CD4-positive, alpha-beta T cell (primary cell): ENCODE results near the gene CDC40. TPM values are rescaled to one million over a fixed set of nuclear protein-coding genes. Genes with fewer than 3 reads are reported as not detected.

ENCODE experiments used
- ATAC-seq: fragments of 200-7000 bp; cut with Tn5 transposase; one replicate; pipeline ENCODE4 v1.10.0; 2022; ENCODE audit warnings: mild to moderate bottlenecking; ENCODE audit not compliant: poor library complexity
- CTCF ChIA-PET: fragments of 350-600 bp; sonication (Branson Sonifier 250); formaldehyde crosslinking; loops from one replicate; lab custom pipeline; 2021; ENCODE audit warnings: antibody characterized with exemption, inconsistent platforms; lab: Charles Lee
- POLR2A ChIA-PET: fragments of 350-600 bp; sonication (Branson Sonifier 250); formaldehyde crosslinking; loops from one replicate; lab custom pipeline; 2021; ENCODE audit warnings: antibody characterized with exemption, inconsistent platforms; lab: Charles Lee
- DNase-seq, 14 experiments: peaks; one replicate each; pipeline ENCODE4 v3.0.0-alpha.2; 2013 to 2020; ENCODE audit warnings: mixed read lengths in 2 of 14
- H3K27ac ChIP-seq, 2 donors: one replicate each; pipeline versions ENCODE4 v1.5.1 to v1.7.0; 2013; ENCODE audit warnings: low read length in 2 of 2, low read depth in 1 of 2, mild to moderate bottlenecking in 1 of 2
- H3K27me3 ChIP-seq, 2 experiments: 1 replicate in 1 of 2; 2 replicates in 1 of 2; pipeline versions ENCODE4 v1.6.1 to v1.7.0; 2013; ENCODE audit warnings: low read length in 2 of 2, control low read depth in 1 of 2, mild to moderate bottlenecking in 1 of 2, moderate library complexity in 1 of 2; ENCODE audit not compliant: insufficient read depth in 2 of 2, control insufficient read depth in 1 of 2
- H3K36me3 ChIP-seq: one replicate; pipeline ENCODE4 v1.6.1; 2013; ENCODE audit warnings: low read length, control low read depth; ENCODE audit not compliant: insufficient read depth
- H3K4me1 ChIP-seq: one replicate; pipeline ENCODE4 v1.6.1; 2013; ENCODE audit warnings: low read length, control low read depth; ENCODE audit not compliant: insufficient read depth
- H3K4me3 ChIP-seq: one replicate; pipeline ENCODE4 v1.5.1; 2013; ENCODE audit warnings: mild to moderate bottlenecking, low read length, moderate library complexity
- H3K9me3 ChIP-seq, 2 experiments: 1 replicate in 1 of 2; 2 replicates in 1 of 2; pipeline versions ENCODE4 v1.6.1 to v1.7.0; 2013; ENCODE audit warnings: low read length in 2 of 2, mild to moderate bottlenecking in 2 of 2, control low read depth in 1 of 2, moderate library complexity in 1 of 2; ENCODE audit not compliant: control insufficient read depth in 1 of 2, insufficient read depth in 1 of 2
- H3K27ac Mint-ChIP-seq: one replicate; pipeline ENCODE4 v1.8.0; 2020; ENCODE audit warnings: mixed read lengths
- H3K27me3 Mint-ChIP-seq: one replicate; pipeline ENCODE4 v1.8.0; 2021; ENCODE audit warnings: mixed read lengths
- H3K36me3 Mint-ChIP-seq: one replicate; pipeline ENCODE4 v1.8.0; 2021; ENCODE audit warnings: low read depth, mixed read lengths
- H3K4me1 Mint-ChIP-seq: one replicate; pipeline ENCODE4 v1.8.0; 2021; ENCODE audit warnings: low read depth, mixed read lengths
- H3K4me3 Mint-ChIP-seq: one replicate; pipeline ENCODE4 v1.8.0; 2020; ENCODE audit warnings: mild to moderate bottlenecking, mixed read lengths
- H3K9me3 Mint-ChIP-seq: one replicate; pipeline ENCODE4 v1.8.0; 2020; ENCODE audit warnings: mixed read lengths
- CTCF ChIP-seq: fragments of 200-600 bp; IDR thresholded peaks from one replicate; pipeline ENCODE4 v1.8.0; 2022; ENCODE audit warnings: antibody characterized with exemption, mild to moderate bottlenecking
- intact Hi-C, 2 experiments: fragments of 100-400 bp; cut with DNase I in 1 of 2; cut with micrococcal nuclease in 1 of 2; formaldehyde crosslinking; loops; one replicate each; pipeline versions ENCODE4 v1.15.1 to v1.9.0; 2023 to 2025; cut with DNase I, micrococcal nuclease
- total RNA-seq, 174 experiments: library from RNA in 2 of 174; stranded (reverse) in 2 of 174; gene quantifications; one replicate each; pipeline ENCODE4 v1.2.3 and lab custom pipeline; 2021 to 2026

CDC40 gene
- total RNA-seq, 2 experiments from 2014 or later = 26.0 to 29.5 TPM

- no peak overlapping the region for H3K27ac Mint-ChIP-seq
- no peaks in the 10 kb centered on the region for H3K27me3 Mint-ChIP-seq
- H3K27ac ChIP-seq = no peak overlapping the region
- peaks cover 0 to 4% of the 10 kb centered on the region in 2 experiments for H3K9me3 ChIP-seq
- no peaks in the 10 kb centered on the region for H3K36me3 ChIP-seq
- CTCF ChIA-PET = interaction anchor here (1.5 kb wide), 1 partner anchor 19 kb away, joined by 3 read pairs; no protein-coding TSS in a partner anchor
- H3K36me3 Mint-ChIP-seq = peaks cover 3% of the 10 kb centered on the region
- POLR2A ChIA-PET = interaction anchor here (1.1 kb wide), 1 partner anchor 8 kb away, joined by 3 read pairs; no protein-coding TSS in a partner anchor
- no peaks in the 10 kb centered on the region for H3K27me3 ChIP-seq
- H3K4me3 Mint-ChIP-seq = no peak overlapping the region
- H3K4me3 ChIP-seq = no peak overlapping the region
- no peak for TF ChIP-seq CTCF
- no peaks in the 10 kb centered on the region for H3K4me1 ChIP-seq
- no peak for DNase-seq
- intact Hi-C loops = no loop called here
- no peaks in the 10 kb centered on the region for H3K4me1 Mint-ChIP-seq
- ATAC-seq = no peak
- peaks cover 8% of the 10 kb centered on the region for H3K9me3 Mint-ChIP-seq
Measured at GRCh38 chr6:110246900-110247546, 66.8 kb downstream of the CDC40 start.

GRCh38 chr6:110250058-110250457 is 69.8 kb downstream of the CDC40 start:
- H3K27me3 Mint-ChIP-seq = no peaks in the 10 kb centered on the region
- no peak overlapping the region for H3K27ac ChIP-seq

GRCh38 chr6:110250838-110251237 is 70.6 kb downstream of the CDC40 start:
- Mint-ChIP-seq H3K4me3 (no peak overlapping the region), H3K4me1 (no peaks in the 10 kb centered on the region), H3K36me3 (peaks cover 9% of the 10 kb centered on the region), H3K27ac (no peak overlapping the region), H3K9me3 (peaks cover 8% of the 10 kb centered on the region), H3K27me3 (no peaks in the 10 kb centered on the region)
- no peak for TF ChIP-seq CTCF
- ChIA-PET CTCF (no interaction called here), POLR2A (no interaction called here)
- intact Hi-C loops = no loop called here
- Histone ChIP-seq H3K9me3 (peaks cover 0 to 4% of the 10 kb centered on the region in 2 experiments), H3K4me1 (no peaks in the 10 kb centered on the region), H3K27me3 (peaks cover 0 to 4% of the 10 kb centered on the region in 2 experiments), H3K27ac (no peak overlapping the region), H3K4me3 (no peak overlapping the region), H3K36me3 (no peaks in the 10 kb centered on the region)
- ATAC-seq (no peak), DNase-seq (no peak)

More at GRCh38 chr6:110250058-110250457, 69.8 kb downstream of the CDC40 start:
- POLR2A ChIA-PET = no interaction called here
- no peaks in the 10 kb centered on the region for H3K36me3 ChIP-seq
- intact Hi-C loops = no loop called here
- ATAC-seq (no peak), DNase-seq (no peak)
- CTCF ChIA-PET = no interaction called here
- no peak overlapping the region for H3K27ac Mint-ChIP-seq
- H3K4me1 Mint-ChIP-seq = no peaks in the 10 kb centered on the region
- H3K4me1 ChIP-seq = no peaks in the 10 kb centered on the region
- H3K4me3 ChIP-seq = no peak overlapping the region
- peaks cover 9% of the 10 kb centered on the region for H3K36me3 Mint-ChIP-seq
- TF ChIP-seq CTCF = no peak
- no peak overlapping the region for H3K4me3 Mint-ChIP-seq
- no peaks in the 10 kb centered on the region for H3K27me3 ChIP-seq
- H3K9me3 ChIP-seq = peaks cover 0 to 4% of the 10 kb centered on the region in 2 experiments
- H3K9me3 Mint-ChIP-seq = peaks cover 8% of the 10 kb centered on the region
